SIG-M5 treated with dmso at 0.1 percent for 504 hours (cell line): ENCODE measurements around the gene RAMP1.
"Not testable (repeated sequence)": the region's sequence is repeated elsewhere in the genome, so short reads cannot be mapped to it uniquely, and the experiment has no call there.

Experiments
- DNase-seq: peaks from one replicate; lab custom pipeline; 2025; ENCODE audit not compliant: unreplicated experiment; lab: John Stamatoyannopoulos, UW

Gene RAMP1

DNA sequence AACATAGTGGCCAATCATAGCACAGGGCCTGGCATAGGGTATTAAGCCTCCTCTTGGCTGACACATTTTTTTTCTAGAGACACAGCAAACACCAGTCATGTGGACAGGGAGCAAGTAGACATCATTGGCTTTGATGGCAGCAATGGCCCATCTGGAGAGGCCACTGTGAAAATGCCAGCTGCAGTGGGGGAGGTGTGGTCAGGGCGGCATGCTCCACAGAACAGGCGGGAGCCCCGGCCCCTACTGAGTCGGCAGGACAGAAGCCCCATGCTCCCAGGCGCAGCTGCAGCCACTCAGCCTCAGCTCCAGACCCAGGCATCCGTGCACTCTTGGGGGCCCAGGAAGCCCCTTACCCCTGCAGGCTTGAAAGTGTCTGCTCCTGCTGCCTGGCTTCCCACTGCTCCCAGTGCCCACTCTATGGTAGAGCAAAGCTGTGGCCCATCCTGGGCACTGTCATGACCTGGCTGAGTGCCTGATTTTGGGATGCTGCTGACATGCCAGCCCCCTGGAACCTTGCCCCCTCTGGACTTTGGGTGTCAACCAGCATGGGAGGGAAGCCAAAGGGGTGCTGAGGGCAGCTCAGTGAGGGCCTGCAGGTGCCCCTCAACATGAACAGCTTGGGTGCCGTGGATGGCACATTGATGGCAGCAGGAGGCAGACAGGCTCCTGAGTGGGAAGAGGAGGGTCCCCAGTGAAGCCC is 84.1 kb downstream of the RAMP1 start:
- no peak for DNase-seq

DNA sequence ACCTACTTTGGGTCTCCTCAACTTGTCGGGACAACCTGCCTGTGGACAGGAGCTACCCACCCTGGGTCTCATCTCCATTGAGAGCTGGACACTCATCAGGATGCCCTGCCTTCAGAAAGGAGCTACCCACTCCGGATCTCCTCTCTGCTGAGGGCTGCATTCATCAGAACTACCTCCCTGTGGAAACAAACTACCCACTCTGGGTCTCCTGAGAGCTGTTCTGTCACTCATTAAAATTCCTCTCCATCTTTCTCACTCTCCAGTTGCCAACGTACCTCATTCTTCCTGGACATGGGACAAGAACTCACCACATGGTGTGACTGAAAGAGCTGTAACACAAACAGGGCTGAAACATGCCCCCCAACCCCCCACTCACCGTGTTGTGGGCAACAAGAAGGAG is 84.9 kb downstream of the RAMP1 start:
- no peak for DNase-seq

DNA sequence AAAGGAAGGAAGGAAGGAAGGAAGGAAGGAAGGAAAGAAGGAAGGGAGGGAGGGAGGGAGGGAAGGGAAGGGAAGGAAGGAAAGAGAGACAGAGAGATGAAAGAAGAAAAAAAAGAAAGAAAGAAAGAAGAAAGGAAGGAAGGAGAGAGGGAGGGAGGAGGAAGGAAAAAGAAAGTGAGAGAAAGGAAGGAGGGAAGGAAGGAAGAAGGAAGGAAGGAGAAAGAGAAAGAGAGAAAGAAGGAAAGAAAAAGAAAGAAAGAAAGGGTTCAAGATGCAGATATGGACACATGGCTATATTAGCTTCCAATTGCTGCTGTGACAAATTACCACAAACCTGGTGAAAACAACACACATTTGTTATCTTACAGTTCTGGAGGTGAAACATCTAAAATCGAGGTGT is 87.0 kb downstream of the RAMP1 start:
- DNase-seq, result no peak

DNA sequence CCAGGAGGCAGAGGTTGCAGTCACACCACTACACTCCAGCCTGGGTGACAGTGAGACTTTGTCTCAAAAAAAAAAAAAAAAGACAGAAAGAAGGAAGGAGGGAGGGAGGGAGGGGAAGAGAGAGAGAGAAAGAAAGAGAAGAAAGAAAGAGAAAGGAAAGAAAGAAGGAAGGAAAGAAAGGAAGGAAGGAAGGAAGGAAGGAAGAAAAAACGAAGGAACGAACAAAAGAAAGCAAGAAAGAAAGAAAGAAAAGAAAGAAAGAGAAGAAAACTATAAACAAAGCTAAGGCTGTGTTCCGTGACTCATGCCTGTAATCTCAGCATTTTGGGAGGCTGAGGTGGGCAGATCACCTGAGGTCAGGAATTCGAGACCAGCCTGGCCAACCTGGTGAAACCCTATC is 91.9 kb downstream of the RAMP1 start:
- not testable (repeated sequence) for DNase-seq

DNA sequence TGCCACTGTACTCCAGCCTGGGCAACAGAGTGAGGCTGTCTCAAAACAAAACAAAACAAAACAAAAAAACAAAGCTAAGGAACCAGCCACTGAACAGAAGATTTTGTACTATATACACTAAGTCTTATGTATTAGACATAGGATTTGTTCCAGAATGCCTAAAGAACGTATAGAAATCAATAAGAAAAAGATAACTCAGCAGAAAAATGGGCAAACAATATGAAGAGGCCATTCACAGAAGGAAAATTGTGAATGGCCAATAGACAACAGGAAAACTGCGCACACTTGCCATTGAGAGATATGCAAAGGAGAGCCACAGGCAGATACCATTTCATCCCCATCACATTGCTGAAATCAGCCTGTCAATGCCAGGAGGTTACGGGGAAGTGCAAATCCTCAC is 92.5 kb downstream of the RAMP1 start:
- DNase-seq, result no peak

DNA sequence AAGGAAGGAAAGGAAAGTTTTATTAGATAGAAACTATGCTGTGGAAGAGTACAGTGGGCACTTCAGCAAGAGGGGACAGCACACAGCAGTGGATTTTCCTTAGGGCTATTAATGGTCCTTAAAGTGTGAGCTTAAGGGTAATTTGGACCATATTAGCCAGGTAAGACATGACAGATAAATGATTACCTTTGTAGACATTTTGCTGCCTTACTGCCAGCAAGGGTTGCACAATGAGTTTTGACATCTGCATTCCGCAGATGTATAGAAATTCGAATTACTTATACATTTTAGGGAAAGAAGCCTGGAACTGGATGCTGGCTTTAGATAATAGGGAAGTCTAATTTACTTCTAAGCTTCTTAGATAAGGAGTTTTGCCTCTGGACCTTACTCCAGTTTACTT is 93.4 kb downstream of the RAMP1 start:
- DNase-seq, result no peak

DNA sequence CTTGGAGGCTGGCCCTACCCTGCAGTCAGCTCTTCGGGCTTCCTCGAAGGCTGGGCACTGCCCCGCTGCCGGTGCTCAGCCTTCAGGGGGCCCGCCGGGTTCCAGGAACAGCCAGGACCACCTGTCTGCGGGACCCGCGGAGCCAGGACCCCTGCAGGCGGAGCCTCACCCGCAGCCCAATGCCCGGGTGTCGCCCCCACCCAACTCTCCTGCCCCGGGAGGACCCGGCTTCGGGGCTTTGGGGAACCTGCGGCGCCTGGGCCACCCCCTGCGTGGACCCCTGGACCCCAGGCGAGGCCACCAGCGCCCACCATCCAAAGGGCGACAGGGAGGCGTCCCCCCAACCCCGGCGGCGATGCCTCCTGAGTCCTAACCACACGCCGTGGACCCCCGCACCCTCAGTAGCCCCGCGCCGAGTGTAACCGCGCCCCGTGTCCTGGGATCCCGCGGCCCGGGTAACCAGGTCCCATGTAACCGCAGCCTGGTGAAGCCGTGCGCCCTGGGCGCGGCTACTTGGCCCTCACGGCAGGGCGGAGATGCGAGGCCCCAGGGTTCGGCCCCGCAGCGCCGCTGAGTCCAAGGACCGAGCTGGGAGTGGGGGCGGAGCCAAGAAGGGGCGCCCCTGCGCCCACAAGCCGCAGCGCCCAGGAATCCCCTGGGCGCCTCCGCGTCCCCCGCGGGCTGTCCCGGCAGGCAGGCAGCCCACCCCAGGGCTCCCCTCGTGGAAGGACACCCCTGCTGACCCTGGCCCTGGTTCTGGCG is 96.4 kb downstream of the RAMP1 start:
- no peak for DNase-seq

DNA sequence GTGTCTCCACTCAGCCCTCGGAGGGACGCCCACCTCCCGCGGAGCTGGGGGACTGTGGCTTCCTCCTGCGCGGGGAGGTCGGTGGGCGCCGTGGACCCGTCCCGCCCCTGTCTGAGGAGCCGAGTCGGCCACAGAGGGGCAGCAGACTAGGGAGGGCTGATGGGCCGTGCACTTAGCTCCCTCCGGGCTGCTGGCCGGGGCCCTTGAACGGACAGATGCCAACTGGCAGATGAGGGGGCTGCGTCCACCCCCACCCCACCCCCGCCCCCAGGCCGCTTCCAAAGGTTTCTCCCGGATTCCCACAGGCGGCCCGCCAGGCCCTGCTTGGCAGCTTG is 96.9 kb downstream of the RAMP1 start:
- DNase-seq, result no peak

DNA sequence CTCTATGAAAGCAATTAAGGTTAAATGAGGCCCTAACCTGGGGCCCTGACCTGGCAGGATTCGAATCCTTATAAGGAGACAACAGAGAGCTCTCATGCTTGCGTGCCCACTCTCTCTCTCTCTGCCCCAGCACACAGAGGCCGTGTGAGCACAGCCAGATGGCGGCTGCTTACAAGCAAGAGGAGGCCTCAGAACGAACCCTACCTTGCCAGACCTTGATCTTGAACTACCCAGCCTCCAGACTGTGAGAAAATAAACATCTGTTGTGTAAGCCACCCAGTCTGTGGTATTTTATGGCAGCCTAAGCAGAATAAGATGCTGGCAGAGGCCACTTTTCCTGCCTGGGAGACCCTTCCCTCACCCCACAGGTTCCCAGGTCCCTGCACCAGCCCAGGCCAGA is 102.2 kb downstream of the RAMP1 start:
- no peak for DNase-seq
